HG03175 (cell line): ENCODE data around the gene NEU4.
"Not testable (repeated sequence)": the region's sequence is repeated elsewhere in the genome, so short reads cannot be mapped to it uniquely, and the experiment has no call there.

Experiments
- ATAC-seq: cut with Tn5 transposase; IDR thresholded peaks from one replicate; pipeline ENCODE4 v1.9.1; 2021; ENCODE audit warnings: mild to moderate bottlenecking, moderate library complexity; ENCODE audit not compliant: unreplicated experiment

Gene NEU4

GRCh38 chr2:241811952-241812729 is 3.1 kb downstream of the NEU4 start:
- no peak for ATAC-seq

GRCh38 chr2:241812730-241813643 is 4.0 kb downstream of the NEU4 start:
- no peak for ATAC-seq

GRCh38 chr2:241813644-241814392 is 4.8 kb downstream of the NEU4 start:
- no peak for ATAC-seq

- ATAC-seq = no peak
These were observed 5.3 kb downstream of the NEU4 start for GRCh38 chr2:241814393-241814642.

GRCh38 chr2:241814643-241815476 is 5.9 kb downstream of the NEU4 start:
- no peak for ATAC-seq

- no peak for ATAC-seq
These were observed 6.8 kb downstream of the NEU4 start for GRCh38 chr2:241815477-241816430.

- ATAC-seq = no peak
These were observed 7.6 kb downstream of the NEU4 start for GRCh38 chr2:241816431-241817121.

- ATAC-seq = no peak
These were observed 8.3 kb downstream of the NEU4 start for GRCh38 chr2:241817126-241817820.

- ATAC-seq = not testable (repeated sequence)
These were observed 8.8 kb downstream of the NEU4 start for GRCh38 chr2:241817821-241818215.

GRCh38 chr2:241818229-241818942 is 9.4 kb downstream of the NEU4 start:
- ATAC-seq = no peak

GRCh38 chr2:241818943-241819270 is 9.9 kb downstream of the NEU4 start:
- ATAC-seq = no peak

GRCh38 chr2:241819947-241820624 is 11.1 kb downstream of the NEU4 start:
- not testable (repeated sequence) for ATAC-seq

GRCh38 chr2:241820625-241821384 is 11.8 kb downstream of the NEU4 start:
- no peak for ATAC-seq

- ATAC-seq = no peak
These were observed 12.7 kb downstream of the NEU4 start for GRCh38 chr2:241821460-241822263.

- no peak for ATAC-seq
These were observed 13.3 kb downstream of the NEU4 start for GRCh38 chr2:241822264-241822623.
